ENCODE data around the gene WDR17. TPM values are rescaled to one million over a fixed set of nuclear protein-coding genes. Genes with fewer than 3 reads are reported as not detected.
A peak's percentile ranks its signal among the peaks of the same experiment; 100 is the strongest.

Gene WDR17
- total RNA-seq, 2 donors from 2014 or later = 0.63 to 2.9 TPM

DNA sequence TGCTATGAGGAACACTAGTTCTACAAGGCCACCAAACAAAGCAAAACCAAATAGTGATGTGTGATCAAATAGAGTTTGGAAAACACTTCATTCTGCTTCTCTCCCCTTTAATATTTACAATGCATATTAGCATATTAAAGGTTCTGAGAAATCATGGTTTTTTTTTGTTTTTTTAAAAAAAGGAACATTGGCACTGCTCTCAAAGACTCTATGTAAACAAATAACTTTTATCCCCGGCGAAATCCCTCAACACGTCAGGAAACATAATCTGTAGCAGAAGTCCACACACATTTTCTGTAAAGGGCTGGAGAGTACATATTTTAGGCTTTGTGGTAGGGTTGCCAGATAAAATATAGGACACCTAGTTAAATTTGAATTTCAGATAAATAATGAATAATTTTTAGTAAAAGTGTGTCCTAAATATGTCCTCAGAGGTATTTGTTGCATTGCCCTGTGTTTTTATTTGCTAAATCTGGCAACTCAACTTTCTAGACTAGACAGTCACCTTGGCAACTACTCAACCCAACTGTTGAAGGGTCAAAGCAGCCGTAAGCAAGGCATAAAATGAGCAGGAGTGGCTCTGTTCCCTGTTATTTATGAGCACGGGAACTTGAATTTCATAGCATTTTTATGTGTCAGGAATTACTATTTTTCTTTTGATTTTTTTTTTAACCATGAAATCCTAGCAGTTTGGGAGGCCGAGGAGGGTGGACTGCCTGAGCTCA, 121.2 kb downstream of the WDR17 start:
- DNase-seq (no peak), ATAC-seq (replicated peaks in 1 of 2) (no peak)
- Mint-ChIP-seq H3K4me1 (ENCODE audit: low read depth) (peaks cover 28% of the 10 kb centered on the region), H3K27me3 (ENCODE audit: low read depth) (peaks cover 25% of the 10 kb centered on the region), H3K9me3 (no peaks in the 10 kb centered on the region), H3K27ac (no peak overlapping the region), H3K4me3 (no peak overlapping the region), H3K36me3 (ENCODE audit: insufficient read depth in 2 of 2) (no peaks in the 10 kb centered on the region)

DNA sequence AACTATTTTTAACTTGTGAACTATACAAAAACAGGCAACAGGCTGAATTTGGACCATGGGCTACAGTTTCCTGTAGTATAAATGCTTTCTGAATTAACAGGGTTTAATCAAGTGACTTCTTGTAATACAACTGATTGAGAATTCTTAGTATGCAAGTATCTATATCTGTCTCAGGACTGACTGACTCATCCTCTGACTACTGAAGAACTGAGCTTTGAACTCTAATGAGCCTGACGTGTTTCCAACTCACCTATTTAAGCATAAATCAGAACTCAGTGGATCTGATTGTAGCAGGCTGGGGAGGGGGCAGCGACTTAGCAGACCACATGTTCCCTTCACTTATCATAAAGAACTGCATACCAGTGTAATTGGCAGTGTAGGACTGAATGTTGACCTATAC, 122.0 kb downstream of the WDR17 start:
- Mint-ChIP-seq H3K36me3 (ENCODE audit: insufficient read depth in 2 of 2) (no peaks in the 10 kb centered on the region), H3K4me3 (no peak overlapping the region), H3K27ac (no peak overlapping the region), H3K4me1 (ENCODE audit: low read depth) (peaks cover 28% of the 10 kb centered on the region), H3K27me3 (ENCODE audit: low read depth) (peaks cover 25% of the 10 kb centered on the region), H3K9me3 (no peaks in the 10 kb centered on the region)
- DNase-seq = no peak
- ATAC-seq (replicated peaks in 1 of 2) = peak; percentile 87 to 94

DNA sequence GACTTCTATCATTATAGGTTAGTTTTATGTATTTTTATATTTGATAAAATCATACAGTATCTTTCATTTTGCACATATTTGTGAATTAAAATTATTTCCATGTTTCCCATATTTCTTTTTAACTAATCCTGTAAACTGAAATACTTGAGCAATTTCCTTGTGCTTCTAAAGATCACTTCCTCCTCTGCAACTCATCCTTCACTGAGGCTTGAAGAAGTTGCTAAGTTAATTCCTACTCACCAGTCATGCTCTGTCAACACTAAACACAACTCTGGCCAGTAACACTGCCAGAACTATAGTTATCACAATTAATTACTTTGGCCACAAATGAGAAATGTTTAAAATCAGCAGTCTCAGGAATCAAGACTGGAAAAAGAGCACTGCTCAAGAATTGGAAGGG, 123.0 kb downstream of the WDR17 start:
- H3K4me1 Mint-ChIP-seq (ENCODE audit: low read depth) = peaks cover 36% of the 10 kb centered on the region
- no peak overlapping the region for H3K27ac Mint-ChIP-seq
- peaks cover 25% of the 10 kb centered on the region for H3K27me3 Mint-ChIP-seq (ENCODE audit: low read depth)
- no peaks in the 10 kb centered on the region for H3K9me3 Mint-ChIP-seq
- H3K36me3 Mint-ChIP-seq (ENCODE audit: insufficient read depth in 2 of 2) = no peaks in the 10 kb centered on the region
- no peak overlapping the region for H3K4me3 Mint-ChIP-seq
- ATAC-seq (replicated peaks in 1 of 2) (no peak), DNase-seq (no peak)

DNA sequence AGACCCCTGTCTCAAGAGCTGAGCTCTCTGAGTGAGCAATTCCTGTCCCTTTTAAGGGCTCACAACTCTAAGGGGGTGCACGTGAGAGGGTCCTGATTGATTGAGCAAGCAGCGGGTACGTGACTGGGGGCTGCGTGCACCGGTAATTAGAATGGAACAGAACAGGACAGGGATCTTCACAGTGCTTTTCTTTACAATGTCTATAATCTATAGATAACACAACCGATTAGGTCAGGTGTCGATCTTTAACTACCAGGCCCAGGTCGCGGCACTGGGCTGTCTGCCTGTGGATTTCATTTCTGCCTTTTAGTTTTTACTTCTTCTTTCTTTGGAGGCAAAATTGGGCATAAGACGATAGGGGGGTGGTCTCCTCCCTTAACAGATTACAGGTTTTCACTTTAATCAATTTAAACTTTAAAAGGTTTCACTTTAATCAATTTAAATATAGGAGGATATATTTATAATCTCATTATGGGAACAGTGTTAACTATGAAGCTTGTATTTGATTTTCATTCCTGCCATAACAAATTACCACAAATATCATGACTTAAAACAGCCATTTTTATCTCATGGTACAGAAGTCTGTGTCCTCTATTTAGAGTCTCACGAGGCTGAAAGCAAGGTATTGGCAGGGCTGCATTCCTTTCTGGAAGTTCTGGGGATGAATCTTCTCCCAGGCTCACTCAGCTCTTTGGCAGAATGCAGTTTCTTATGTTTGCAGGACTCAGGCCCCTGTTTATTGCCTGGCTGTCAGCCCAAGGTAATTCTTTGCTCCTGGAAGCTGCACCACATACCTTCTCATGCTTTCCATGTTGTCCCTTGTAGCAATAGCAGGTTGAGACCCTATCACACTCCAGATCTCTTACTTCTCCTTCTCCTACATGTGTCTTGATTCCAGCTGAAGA, 124.5 kb downstream of the WDR17 start:
- Mint-ChIP-seq H3K36me3 (ENCODE audit: insufficient read depth in 2 of 2) (no peaks in the 10 kb centered on the region), H3K4me3 (no peak overlapping the region), H3K27ac (no peak overlapping the region), H3K27me3 (ENCODE audit: low read depth) (peaks cover 25% of the 10 kb centered on the region), H3K4me1 (ENCODE audit: low read depth) (peaks cover 50% of the 10 kb centered on the region), H3K9me3 (no peaks in the 10 kb centered on the region)
- DNase-seq (no peak), ATAC-seq (replicated peaks in 1 of 2) (no peak)

DNA sequence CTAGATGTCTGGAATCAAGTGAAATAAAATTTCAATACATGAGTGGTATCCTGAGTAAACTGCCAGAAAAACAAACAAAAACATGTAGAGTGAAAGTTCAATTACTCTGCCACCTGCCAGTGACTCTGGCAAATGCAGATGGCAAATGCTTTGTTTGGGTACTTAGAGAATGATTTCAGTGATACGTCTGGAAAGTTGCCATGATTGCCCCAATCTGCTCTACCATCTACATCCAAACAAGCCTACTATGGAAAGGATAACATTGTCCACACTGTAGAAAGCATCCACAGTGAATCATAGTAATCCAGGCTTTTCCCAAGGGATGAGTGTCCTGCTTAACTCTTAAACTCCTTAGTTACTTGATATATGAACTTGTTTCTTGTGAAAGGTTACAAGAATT, 126.3 kb downstream of the WDR17 start:
- peaks cover 0 to 2% of the 10 kb centered on the region in 2 donors for H3K36me3 Mint-ChIP-seq (ENCODE audit: insufficient read depth in 2 of 2)
- DNase-seq (no peak), ATAC-seq (replicated peaks in 1 of 2) (no peak)
- peaks cover 25% of the 10 kb centered on the region for H3K27me3 Mint-ChIP-seq (ENCODE audit: low read depth)
- peaks cover 45% of the 10 kb centered on the region for H3K4me1 Mint-ChIP-seq (ENCODE audit: low read depth)
- no peak overlapping the region for H3K27ac Mint-ChIP-seq
- no peak overlapping the region for H3K4me3 Mint-ChIP-seq
- no peaks in the 10 kb centered on the region for H3K9me3 Mint-ChIP-seq

DNA sequence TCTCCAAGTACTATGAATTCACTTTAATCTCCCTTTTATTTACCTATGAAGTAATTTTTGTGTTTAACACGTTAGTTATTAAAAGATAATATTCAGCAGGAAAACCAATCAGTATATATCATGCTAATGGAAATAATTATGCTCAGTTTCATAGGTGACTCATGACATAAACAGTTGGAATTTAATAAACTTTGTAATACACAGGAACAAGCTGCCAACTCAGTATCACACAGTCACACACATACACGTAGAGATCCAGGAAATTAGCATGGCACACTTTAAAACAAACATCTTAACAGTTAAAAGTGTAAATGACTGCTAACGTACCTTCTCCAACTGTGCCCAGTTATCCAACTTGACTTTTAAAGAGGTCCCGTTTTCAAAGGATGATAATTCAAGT, 127.5 kb downstream of the WDR17 start:
- ATAC-seq (replicated peaks in 1 of 2) = no peak
- peaks cover 35% of the 10 kb centered on the region for H3K27me3 Mint-ChIP-seq (ENCODE audit: low read depth)
- peaks cover 0 to 4% of the 10 kb centered on the region in 2 donors for H3K9me3 Mint-ChIP-seq
- DNase-seq = no peak
- no peak overlapping the region for H3K4me3 Mint-ChIP-seq
- H3K4me1 Mint-ChIP-seq (ENCODE audit: low read depth) = peaks cover 35% of the 10 kb centered on the region
- no peak overlapping the region for H3K27ac Mint-ChIP-seq
- H3K36me3 Mint-ChIP-seq (ENCODE audit: insufficient read depth in 2 of 2) = peaks cover 0 to 6% of the 10 kb centered on the region in 2 donors

DNA sequence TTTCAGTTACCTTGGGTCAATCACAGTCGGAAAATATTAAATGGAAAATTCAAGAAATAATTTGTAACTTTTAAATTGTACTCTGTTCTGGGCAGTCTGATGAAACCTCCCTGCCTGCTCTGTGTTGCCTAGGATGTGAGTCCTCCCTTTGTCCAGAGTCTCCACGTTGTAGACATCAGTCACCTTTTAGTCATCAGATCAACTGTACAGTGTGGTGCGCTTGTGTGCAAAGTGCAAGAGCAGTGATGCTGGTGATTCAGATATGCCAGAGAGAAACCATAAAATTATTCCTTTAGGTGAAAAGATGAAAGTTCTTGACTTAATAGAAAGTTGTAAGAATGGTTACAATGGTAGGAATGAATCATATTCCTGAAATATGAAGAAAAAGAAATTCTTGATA, 128.3 kb downstream of the WDR17 start:
- ATAC-seq (replicated peaks in 1 of 2) (peak; percentile 85 to 86), DNase-seq (peak; percentile 40 to 72)

DNA sequence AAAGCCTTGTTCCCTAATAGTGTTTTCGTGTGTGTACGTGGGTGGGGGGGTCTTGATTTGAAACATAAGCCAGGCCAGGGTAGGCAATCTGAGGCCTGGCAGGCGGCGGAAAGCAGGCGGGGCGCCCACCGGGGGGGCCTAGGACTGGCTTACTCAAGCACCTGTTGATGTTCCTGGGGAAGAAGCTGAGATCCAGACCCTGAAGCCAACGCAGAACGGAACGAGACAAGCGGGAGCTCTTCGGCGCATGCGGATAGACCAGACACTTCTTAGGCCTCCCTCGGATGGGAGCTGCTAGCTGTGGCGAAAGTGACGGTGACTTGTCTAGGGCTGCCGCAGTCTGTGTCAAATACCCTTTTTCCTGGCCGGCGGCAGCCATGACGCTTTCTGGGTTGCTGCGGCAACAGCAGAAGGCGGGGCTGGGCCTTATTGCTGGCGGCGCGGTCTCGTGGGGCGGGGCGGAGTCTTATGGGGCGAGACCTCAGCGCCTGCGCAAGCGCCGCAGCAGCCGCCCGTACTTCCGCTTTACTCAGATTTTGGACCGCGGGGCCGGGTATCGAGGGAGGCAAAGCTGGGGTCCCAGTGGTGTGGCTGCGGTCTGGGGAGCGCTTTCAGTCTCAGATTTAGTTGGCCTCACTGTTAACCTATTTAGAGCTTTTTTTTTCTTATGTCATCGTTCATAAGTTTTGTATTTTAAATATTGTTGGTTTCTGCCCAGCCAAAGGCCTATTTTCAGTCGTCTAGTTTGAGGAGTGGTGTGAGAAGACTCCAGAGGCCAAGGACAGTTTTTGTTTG, 129.7 kb downstream of the WDR17 start, which contains the start of gene SPATA4:
TSS of gene SPATA4 (minus strand) at position 402 of the 795 bp plus-strand sequence. CDS start at position 379, 23 bp downstream.
- Mint-ChIP-seq H3K27ac (peak within 1 kb of the TSS; percentile 89), H3K27me3 (ENCODE audit: low read depth) (peaks cover 39% of the 10 kb centered on the region), H3K4me3 (peak within 1 kb of the TSS; percentile 80 to 88), H3K9me3 (peaks cover 0 to 4% of the 10 kb centered on the region in 2 donors), H3K36me3 (ENCODE audit: insufficient read depth in 2 of 2) (peaks cover 0 to 6% of the 10 kb centered on the region in 2 donors), H3K4me1 (ENCODE audit: low read depth) (peaks cover 30% of the 10 kb centered on the region)
- ATAC-seq (replicated peaks in 1 of 2) (peak; percentile 80 to 91), DNase-seq (peak; percentile 95 to 96)

More for the DNA sequence above, 128.3 kb downstream of the WDR17 start:
- H3K27ac Mint-ChIP-seq = peak overlapping the region; percentile 53
- H3K4me1 Mint-ChIP-seq (ENCODE audit: low read depth) = peaks cover 31% of the 10 kb centered on the region
- H3K4me3 Mint-ChIP-seq = peak overlapping the region; percentile 80 to 88
- H3K27me3 Mint-ChIP-seq (ENCODE audit: low read depth) = peaks cover 39% of the 10 kb centered on the region
- peaks cover 0 to 4% of the 10 kb centered on the region in 2 donors for H3K9me3 Mint-ChIP-seq
- peaks cover 0 to 6% of the 10 kb centered on the region in 2 donors for H3K36me3 Mint-ChIP-seq (ENCODE audit: insufficient read depth in 2 of 2)

DNA sequence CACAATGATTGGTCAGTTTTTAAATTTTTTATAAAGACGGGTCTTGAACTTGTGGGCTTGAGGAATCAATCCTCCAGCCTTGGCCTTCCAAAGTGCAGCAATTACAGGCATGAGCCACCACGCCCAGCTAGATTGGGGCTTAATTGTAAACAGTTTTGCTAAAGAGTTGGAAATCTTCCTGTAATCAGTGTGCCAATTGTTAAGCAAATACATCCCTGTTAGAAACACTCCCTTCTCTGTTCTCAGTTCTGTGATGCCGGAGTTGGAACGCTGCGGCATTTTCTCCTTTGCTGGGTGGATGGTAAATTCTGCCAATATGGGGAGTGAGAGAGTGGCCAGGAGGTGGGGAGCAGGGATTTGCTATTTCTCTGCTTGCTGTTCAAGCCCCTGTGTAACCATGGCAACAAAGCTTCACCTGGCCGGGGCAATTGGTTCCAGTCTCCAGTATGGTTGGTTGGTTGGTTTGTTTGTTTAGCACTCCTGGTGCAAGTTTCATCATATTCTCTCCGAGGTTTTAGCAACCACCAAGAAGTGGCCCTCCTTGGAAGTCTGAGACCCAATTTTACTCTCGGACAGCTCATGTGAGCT, 132.8 kb downstream of the WDR17 start:
- ATAC-seq (replicated peaks in 1 of 2) = no peak
- Mint-ChIP-seq H3K4me1 (ENCODE audit: low read depth) (peaks cover 24% of the 10 kb centered on the region), H3K27ac (no peak overlapping the region), H3K36me3 (ENCODE audit: insufficient read depth in 2 of 2) (peaks cover 0 to 6% of the 10 kb centered on the region in 2 donors), H3K27me3 (ENCODE audit: low read depth) (peaks cover 29% of the 10 kb centered on the region), H3K4me3 (no peak overlapping the region), H3K9me3 (peaks cover 0 to 4% of the 10 kb centered on the region in 2 donors)
- DNase-seq = no peak

DNA sequence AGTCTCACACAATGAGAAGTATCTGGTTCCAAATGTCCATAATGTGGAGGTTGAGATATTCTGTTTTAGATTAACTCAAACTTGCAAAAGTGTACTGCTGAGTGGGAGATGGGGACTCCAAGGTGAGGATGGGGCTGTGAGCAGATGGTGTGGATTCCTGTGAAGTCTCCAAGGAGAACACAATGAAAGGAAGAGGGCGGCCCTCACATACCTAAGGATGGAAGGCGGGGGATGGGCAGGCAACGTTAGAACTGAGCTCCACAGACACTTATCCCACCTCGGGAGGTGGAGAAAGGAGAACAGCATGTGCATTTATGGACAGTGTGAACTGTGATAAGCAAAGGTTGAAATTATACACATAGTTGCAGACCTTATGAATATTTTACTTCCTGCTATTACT, 139.7 kb downstream of the WDR17 start:
- Mint-ChIP-seq H3K36me3 (ENCODE audit: insufficient read depth in 2 of 2) (no peaks in the 10 kb centered on the region), H3K27ac (no peak overlapping the region), H3K27me3 (ENCODE audit: low read depth) (peaks cover 37% of the 10 kb centered on the region), H3K9me3 (no peaks in the 10 kb centered on the region), H3K4me3 (no peak overlapping the region), H3K4me1 (ENCODE audit: low read depth) (no peaks in the 10 kb centered on the region)
- no peak for ATAC-seq (replicated peaks in 1 of 2)
- no peak for DNase-seq

DNA sequence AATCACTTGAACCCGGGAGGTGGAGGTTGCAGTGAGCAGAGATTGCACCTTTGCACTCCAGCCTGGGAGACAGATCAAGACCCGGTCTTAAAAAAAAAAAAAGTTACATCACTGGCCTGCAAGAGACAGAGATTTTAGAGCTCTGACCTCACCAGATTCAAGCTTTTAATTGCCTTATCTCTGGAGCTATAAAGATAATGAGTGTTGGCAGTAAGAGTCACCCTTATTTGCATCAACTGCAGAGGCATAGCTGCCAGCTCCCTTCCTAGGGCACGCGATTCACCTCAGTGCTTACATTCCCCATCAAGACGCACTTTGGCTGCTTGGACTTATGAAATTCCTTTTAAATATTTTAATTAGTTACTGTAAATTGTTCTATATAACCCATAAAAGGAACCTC, 142.2 kb downstream of the WDR17 start:
- H3K4me1 Mint-ChIP-seq (ENCODE audit: low read depth) = no peaks in the 10 kb centered on the region

DNA sequence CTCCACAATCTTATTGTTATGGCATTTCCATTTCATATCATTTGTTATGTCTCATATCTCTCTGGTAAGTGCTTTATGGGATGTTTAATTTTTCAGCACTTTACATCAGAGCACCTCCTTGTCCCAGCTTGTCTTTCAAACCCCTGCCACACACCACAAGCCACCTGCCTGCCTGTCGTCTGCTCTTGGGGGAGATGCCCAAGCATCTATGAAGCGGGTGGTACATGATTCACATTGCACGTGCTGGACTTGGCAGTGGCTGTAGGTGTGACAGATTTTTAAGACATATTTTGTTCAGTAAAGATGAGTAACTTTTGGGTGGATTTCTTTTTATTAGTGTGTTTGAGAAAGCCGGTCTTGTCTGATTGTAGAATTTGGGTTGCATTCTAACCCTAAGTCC, 143.9 kb downstream of the WDR17 start:
- DNase-seq (no peak), ATAC-seq (replicated peaks in 1 of 2) (no peak)
- H3K9me3 Mint-ChIP-seq = no peaks in the 10 kb centered on the region
- no peak overlapping the region for H3K4me3 Mint-ChIP-seq
- H3K27me3 Mint-ChIP-seq (ENCODE audit: low read depth) = peaks cover 39% of the 10 kb centered on the region
- no peaks in the 10 kb centered on the region for H3K4me1 Mint-ChIP-seq (ENCODE audit: low read depth)
- H3K36me3 Mint-ChIP-seq (ENCODE audit: insufficient read depth in 2 of 2) = no peaks in the 10 kb centered on the region
- H3K27ac Mint-ChIP-seq = no peak overlapping the region

More for the DNA sequence above, 142.2 kb downstream of the WDR17 start:
- no peak for DNase-seq
- Mint-ChIP-seq H3K27me3 (ENCODE audit: low read depth) (peaks cover 39% of the 10 kb centered on the region), H3K27ac (no peak overlapping the region), H3K4me3 (no peak overlapping the region), H3K36me3 (ENCODE audit: insufficient read depth in 2 of 2) (no peaks in the 10 kb centered on the region), H3K9me3 (no peaks in the 10 kb centered on the region)
- ATAC-seq (replicated peaks in 1 of 2) = no peak

Measured in activated T-cell treated with anti-CD3 and anti-CD28 coated beads, Interleukin-2, amount 50 U/mL, for 72 hours (primary cell).